Hematopoietic multipotent progenitor cell (in vitro differentiated cells): ENCODE measurements around the gene MAML2. TPM values are rescaled to one million over a fixed set of nuclear protein-coding genes. Genes with fewer than 3 reads are reported as not detected.

ENCODE experiments used
- DNase-seq, 3 donors: peaks; one replicate each; pipeline ENCODE4 v3.0.0-alpha.2; 2011 to 2015; ENCODE audit warnings: low read depth in 2 of 3, low spot score in 2 of 3
- total RNA-seq: library from RNA; depleted of rRNA; stranded (reverse); fragments of >200 nt; gene quantifications from one replicate; pipeline ENCODE4 v1.2.3, GENCODE V29; 2012

The MAML2 gene
- total RNA-seq, 1 donor, result 11.6 TPM

DNA sequence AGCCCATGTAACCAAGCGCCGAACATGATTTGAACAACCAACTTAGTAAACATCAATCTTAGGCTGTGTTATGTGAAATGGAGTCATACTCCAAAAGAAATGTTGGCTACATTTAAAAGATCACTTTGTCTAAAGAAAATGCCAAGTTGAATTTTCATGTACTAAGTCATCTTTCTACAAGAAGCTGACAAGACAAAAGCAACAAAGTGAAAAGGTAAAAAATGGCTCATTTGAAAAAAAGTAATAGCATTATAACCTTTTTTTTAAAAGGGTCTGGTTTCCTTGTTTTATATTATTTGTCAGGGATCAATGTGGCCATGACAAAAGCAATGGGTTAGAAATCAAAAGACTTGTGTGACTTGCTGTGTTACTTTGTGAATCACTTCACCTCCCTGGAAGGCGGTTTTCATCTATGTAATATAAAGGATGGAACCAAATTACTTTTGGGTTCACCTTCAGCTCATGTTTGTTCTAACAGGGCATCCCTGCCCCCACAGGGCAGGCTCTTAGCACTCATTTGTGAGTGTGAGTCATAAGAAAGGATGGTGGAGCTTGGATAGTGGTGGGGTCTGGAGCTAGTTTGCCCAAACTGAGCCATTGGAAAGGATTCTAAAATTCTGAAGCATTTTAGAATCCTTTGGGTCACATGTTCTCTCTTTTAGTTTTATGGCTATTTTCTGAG, 287.1 kb downstream of the MAML2 start:
- DNase-seq, result no peak

- DNase-seq, result peak; percentile 3 to 49 (median 18)
Observed at GRCh38 chr11:96054870-96055705, 287.9 kb downstream of the MAML2 start.

- DNase-seq, result no peak
Observed at GRCh38 chr11:96052921-96053651, 289.9 kb downstream of the MAML2 start.

GRCh38 chr11:96051820-96052219, 291.2 kb downstream of the MAML2 start:
- DNase-seq, result no peak

DNA sequence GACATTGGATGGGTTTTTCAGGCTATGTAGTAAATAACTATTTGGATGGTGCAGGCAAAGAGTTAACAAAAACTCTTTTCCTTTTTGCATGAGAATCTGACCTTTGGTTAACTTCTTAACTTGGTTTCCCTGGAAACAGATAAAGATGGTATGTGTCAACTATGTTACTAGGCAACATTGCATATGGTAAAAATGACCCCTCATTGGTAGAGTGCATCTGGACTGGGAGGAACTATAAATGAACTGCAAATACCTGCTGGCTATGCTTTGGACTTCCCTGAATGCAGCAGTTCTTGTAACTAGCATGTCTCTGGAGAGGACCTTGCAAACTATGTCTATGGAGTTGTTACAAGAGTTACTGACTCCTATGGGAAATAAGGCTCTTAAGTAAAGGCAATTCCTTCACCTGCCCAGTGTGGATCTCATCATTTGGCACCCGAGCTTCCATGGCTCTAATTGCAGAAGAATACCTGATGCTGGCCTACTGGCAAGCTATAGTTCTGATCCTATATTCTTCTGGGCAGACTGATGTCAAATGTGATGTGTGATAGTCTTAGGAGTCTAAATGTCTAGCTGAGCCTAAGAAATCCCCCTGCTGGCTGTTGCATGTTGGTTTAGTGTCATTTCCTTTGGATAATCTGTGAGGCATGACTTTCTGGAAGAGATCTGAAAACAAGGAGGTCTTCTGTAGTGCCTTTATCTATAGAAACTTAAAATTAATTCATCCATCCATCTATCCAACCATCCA, 292.4 kb downstream of the MAML2 start:
- peak in 1 of 3 donors; percentile 10 for DNase-seq

- DNase-seq, result no peak
Observed at GRCh38 chr11:96049426-96049825, 293.6 kb downstream of the MAML2 start.

GRCh38 chr11:96045622-96046456, 297.2 kb downstream of the MAML2 start:
- DNase-seq, result peak in 2 of 3 donors; percentile 22 to 37

DNA sequence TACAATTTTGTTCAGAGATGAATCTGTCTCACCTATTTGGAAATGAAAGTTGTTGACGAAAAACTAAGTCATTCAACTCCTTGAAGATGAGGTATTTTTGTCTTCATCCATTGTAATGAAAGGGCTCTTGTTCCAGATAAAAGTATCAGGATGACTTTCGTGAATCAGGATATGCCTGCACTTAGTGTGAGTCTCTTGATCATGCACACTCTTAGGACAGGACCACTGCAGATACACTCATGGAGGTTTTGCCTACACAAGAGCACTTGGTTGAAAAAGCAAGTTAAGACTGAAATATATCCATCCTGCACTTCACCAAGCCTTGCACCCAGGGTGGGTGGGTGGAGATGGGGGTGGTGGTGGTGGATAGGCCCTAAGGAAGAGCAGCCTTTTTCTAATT, 298.2 kb downstream of the MAML2 start:
- DNase-seq, result no peak

DNA sequence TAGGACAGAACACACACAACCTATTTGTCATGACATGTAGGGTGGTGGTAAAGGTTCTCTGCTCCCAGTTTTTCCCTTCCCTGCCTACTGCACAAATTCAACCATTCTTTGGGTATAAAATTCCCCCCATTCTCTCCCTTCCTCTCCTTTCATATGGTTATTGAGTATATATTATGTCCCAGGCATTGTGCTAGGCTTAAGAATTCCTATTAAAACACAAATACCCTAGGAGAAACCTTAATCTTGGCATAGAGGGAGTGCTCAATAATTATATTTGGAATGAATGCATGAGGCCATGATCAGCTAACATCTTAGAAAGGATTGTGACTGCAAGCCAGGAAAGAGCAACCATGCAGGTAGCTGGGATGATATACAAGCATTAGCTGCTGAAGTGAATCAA, 298.7 kb downstream of the MAML2 start:
- no peak for DNase-seq

DNA sequence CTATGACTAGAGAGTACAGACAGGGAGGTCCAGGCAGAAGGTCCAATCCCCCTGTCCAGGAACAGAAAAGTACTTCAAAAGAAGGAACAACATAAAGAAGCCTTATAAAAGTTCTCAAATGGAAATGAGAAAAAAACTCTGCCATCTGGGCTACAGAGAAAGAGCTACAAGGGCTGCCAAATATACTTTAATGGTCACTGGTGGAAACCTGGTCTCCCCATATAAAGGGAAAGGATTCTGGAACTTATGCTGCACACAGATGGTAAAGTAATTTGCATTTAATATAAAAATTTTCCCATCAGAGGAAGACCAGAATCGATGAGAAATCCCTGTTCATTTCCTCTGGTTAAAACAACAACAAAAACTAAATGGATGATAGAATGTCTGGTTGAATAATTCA, 299.7 kb downstream of the MAML2 start:
- DNase-seq, result no peak

- no peak for DNase-seq
Observed at GRCh38 chr11:96038046-96038445, 304.9 kb downstream of the MAML2 start.

DNA sequence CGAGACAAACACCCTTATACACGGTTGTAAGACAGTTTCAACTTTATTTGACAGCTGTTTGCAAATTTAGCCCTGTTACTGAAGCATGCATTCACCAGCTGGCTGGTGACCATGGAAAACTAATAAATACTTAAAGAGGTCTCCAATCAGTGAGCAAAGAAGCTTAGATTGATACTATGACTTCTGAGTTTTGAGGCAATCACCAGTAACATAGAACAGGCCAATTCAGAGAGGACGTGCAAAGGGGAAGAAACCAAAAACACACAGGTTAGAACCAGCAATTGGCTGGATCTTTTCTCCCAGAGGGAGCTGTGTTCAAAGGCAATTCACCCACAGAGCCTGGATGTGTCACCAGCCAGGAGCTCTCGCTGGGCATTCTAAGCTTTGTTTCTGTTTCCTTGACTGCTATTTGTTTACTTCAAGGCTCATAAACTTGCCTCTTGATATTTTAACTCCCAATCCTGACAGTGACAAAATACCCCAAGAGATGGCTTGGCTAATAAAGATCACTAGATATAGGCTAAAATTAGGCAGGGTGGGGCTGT, 305.5 kb downstream of the MAML2 start:
- no peak for DNase-seq

- DNase-seq, result no peak
Observed at GRCh38 chr11:96036863-96037262, 306.1 kb downstream of the MAML2 start.

- DNase-seq, result no peak
Observed at GRCh38 chr11:96035740-96036078, 307.3 kb downstream of the MAML2 start.

GRCh38 chr11:96035031-96035739, 307.8 kb downstream of the MAML2 start:
- DNase-seq, result no peak

DNA sequence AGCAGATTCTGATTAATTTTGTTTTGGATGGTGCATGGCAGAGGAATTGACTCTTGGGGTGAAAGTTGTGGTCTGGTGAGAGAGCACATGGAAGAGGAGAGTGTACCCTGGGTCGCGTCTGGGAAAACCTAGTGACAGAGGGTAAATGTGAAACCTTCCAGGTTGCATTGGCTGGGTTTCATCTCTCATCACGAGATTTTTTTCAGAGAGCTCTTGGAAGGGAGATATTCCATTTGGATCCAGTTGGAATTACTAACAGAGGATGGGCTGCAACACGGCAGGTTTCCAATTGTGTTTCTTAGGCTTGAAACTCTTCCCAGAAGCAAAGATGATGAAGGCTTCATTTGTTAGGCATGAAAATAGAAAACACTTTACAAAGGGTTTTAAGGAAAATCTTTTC, 309.4 kb downstream of the MAML2 start:
- no peak for DNase-seq

DNA sequence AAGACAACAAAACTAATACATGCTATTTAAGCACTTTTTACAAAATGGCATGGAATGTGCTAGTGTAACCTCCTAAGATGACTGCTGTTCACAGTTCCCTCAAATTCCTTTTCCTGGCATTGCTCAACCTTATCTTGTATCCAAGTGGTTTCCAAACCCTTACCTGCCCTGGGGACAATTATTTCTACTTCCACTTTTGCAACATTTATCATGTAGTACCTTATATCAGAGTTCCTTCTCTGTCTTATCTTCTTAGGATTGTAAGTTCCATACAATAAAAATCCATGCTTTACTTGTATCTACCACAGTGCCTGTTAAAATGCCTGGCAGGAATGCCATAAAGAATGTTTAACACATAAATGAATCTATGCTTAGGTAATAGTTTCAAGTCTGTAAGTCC, 309.9 kb downstream of the MAML2 start:
- no peak for DNase-seq

GRCh38 chr11:96028746-96029145, 314.2 kb downstream of the MAML2 start:
- no peak for DNase-seq

- DNase-seq, result no peak
Observed at GRCh38 chr11:96027021-96027420, 316.0 kb downstream of the MAML2 start.
